Cortex of kidney (tissue), 1 donor: ENCODE measurements around the gene PPP2R3B.

Experiments
- DNase-seq: peaks from one replicate; lab custom pipeline; 2025; lab: John Stamatoyannopoulos, UW

PPP2R3B gene

GRCh38 chrX:370963-371745 lies 15.6 kb downstream of the PPP2R3B start:
- no peak for DNase-seq

DNA sequence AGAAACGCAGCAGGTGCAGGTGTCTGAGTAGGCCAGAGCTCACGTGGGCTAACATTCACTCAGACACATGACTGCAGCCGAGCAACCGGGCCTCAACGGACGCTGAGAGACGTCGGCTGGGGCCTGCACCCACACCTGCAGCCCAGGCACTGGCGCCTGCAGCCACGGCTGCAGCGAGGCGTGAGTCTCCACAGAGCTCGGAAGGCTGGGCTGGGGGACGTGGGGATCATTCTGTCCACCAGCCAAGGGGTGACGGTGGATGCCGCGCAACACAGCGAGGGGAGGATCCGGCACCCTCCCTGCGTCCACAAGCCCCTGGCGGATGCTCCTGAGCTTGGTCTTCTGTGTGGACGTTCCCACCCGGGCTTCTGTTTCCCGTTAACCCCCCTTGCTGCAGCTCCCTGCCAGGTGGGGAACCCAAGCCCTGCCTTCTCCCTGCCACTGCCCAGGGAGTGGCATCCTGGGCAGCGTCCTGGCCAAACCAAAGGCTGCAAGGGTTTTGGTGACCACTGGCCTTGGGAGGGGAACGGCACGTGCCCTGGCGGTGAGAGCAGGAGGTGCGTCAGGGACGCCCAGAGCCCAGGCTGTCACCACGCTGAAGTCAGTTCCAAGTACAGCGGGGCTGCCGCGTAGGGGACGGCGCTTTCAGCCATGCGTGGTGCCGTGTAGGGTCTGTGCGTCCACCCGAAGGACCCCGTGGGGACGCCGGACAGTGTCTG lies 16.3 kb downstream of the PPP2R3B start:
- no peak for DNase-seq

GRCh38 chrX:369563-370101 lies 17.1 kb downstream of the PPP2R3B start:
- DNase-seq = no peak

- DNase-seq = no peak
These were observed 17.7 kb downstream of the PPP2R3B start for GRCh38 chrX:368811-369562.

GRCh38 chrX:367866-368265 lies 18.8 kb downstream of the PPP2R3B start:
- DNase-seq = no peak

DNA sequence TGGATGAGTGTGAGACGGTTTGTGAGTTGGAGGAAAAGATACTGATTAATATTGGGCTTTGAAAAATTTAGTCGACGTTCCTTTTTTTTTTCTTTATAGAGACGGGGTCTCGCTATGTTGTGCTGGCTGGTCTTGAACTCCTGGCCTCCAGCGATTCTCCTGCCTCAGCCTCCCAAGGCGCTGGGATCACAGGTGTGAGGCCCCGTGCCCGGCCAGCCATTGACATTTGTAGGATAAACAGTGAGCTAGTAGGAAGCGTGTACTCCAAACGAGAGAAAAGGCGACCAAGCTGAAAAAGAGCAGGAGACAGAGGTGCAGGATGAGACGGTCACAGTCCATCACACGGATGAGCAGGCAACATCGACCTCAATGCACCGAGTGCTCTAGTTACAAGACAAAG lies 19.4 kb downstream of the PPP2R3B start:
- no peak for DNase-seq

GRCh38 chrX:363621-364375 lies 22.9 kb downstream of the PPP2R3B start:
- no peak for DNase-seq

DNA sequence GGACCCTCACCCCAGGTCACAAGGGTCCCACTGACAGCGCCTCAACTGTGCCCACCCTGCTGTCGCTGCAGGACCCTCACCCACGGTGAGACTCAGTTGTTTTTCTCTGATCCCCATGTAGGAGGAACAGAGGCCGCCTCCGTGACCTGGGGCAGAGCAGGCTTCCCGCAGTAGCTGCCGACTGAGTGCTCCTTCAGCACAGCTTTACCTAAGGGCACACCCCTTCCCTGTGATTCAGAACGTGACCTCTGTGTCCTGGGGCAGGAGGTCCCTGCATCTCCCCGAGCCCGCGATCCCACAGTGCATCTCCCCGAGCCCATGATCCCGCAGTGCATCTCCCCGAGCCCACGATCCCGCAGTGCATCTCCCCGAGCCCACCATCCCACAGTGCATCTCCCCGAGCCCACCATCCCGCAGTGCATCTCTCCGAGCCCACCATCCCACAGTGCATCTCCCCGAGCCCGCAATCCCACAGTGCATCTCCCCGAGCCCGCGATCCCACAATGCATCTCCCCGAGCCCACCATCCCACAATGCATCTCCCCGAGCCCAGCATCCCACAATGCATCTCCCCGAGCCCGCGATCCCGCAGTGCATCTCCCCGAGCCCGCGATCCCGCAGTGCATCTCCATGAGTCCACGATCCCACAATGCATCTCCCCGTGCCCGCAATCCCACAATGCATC lies 23.6 kb downstream of the PPP2R3B start:
- no peak for DNase-seq

GRCh38 chrX:362351-362750 lies 24.4 kb downstream of the PPP2R3B start:
- no peak for DNase-seq

DNA sequence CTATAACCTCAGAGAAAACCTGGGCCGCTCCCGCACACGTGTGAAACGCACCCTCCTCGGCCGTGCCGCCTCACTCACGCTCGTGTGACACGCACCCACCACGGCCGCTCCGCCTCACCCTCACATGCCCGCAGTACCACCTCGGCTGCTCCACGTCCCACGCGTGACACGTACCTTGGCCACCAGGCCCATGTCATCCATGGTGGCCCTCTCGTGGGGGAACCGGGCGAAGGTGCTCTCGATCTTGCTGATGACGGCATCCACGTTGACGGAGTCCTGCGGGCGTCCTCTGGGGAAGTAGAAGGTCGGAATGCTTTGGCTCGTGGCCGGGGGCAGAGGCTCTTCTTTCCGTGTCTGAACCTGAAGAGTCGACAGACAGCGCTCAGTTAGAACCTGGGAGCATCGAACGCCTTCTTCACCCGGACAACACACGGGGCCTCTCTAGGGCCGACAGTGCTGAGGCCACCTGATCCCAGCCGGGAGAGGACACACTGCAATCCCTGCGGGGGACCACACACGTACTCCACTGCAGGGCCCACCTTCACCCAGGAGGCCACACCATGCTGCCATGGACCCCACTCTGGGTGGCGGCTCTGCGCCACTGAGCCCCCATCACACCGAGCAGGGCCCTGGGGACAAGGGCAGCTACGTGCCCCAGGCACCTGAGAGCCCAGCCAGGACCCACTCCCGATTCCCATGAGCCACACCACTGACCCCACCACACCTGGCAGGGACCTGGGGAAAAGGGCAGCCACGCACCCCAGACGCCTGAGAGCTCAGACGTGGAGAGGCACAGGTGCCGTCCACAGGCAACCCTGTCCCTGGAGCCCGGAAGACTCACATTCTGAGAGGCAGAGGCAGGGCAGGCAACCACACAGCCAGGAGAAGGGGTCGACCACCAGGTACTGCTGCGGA lies 25.2 kb downstream of the PPP2R3B start:
- DNase-seq = no peak

- DNase-seq = no peak
These were observed 26.1 kb downstream of the PPP2R3B start for GRCh38 chrX:360496-361150.

DNA sequence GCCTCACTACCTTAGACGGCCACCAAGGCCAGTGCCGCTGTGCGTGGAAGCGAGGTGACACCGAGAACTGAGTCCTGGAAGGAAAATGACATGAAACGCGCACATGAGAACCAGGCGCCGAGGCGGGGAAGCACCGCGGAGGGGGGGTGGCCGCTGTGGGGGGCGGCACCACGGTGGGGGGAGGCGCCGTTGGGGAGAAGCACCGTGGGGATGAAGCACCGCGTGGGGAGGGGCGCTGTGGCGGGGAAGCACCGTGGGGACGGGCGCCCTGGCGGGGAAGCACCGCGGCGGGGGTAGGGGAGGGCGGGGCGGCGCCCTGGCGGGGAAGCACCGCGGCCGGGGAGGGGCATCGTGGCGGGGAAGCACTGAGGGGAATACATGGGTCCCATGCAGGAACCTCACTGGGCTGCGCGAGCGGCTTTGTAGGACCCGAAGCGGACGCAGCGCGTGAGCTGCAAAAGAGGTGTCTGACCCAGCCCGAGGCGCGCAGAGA lies 28.0 kb downstream of the PPP2R3B start:
- no peak for DNase-seq

DNA sequence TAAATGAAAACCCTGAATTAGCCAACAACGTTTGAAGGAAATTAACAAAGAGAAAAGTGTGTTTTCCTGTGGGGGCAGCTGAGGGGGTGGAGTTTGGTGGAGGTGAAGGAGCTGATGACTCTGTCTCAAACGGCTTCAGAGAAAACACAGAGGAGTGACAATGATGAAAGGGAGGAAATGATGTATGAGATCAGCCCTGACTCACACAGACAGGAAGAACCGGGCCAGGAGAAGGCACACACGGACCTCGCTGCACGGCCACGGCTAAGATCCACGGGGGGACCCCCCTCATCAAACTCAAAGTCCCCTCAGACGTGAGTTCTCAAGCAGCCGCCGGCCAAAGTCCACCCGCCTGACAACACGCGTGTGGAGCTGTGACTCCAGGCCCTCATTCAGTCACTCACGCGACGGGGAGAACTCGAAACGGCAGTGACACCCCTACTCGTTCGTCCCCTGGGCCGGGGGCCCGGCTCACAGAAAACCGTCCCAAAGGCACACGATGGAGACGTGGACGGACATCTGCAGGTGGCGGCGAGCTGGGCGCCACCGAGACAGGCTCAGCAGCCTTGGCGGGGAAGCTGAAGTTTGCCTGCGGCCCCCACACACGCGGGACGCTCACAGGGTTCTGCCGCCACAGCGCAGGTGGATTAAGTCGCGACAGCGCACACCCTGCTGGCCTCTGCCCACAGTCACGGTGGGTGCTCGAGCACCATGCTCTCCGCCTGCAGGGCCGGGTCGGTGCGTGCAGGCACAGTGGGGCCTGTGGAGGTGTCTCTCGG lies 28.8 kb downstream of the PPP2R3B start:
- DNase-seq = no peak

- no peak for DNase-seq
These were observed 29.5 kb downstream of the PPP2R3B start for GRCh38 chrX:357035-357692.

DNA sequence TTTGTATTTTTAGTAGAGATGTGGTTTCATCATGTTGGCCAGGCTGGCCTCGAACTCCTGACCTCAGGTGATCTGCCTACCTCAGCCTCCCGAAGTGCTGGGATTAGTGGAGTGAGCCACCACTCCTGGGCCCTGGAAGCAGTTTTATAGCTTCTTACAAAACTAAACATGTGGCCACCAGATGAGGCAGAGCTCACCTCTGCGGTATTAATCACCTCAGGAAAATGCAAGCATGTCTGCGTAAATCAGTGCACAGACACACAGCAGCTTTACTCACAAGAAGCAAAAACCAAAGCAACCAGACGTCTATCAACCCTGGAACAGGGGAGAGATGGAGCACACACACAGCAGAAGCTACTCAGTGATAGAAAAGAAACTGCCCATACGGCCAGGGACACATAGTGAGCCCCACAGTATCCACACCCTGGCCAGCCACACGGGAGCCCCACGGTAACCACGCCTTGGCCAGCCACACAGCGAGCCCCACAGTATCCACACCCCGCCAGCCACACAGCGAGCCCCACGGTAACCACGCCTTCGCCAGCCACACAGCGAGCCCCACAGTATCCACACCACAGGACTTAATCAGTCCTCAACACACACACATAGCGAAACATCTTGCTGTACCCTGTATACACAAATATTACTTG lies 30.2 kb downstream of the PPP2R3B start:
- no peak for DNase-seq

DNA sequence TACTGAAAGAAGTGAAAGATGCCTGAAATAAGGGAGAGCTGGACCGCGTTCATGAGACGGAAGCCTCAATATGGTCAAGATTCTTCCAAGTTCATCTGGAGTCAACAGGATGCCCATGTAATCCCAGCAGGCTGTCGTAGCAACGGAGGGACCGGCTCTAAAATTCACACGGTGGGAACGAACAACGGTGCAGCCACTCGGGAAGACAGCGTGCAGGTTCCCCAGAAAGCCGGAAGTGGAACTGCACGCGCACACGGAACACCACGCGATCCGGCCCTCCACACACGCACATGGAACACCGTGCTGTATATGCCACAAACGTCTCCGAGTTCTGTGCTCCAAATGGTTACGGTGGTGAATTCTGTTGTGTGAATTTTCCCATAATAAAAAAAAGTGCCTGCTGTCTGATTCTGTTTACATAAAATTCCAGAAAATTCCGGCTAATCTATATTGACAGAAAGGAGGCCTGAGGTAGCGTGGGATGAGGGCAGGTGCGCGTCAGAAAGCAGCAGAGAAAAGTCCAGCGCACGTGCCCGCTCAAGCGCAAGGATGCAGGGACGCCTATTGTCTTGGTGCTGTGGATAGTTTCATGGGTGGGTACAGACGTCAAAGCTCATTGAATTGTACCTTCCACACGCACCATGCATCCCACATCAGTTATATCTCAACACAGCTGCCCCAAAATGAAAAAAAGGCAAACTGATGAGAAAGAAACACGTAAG lies 31.2 kb downstream of the PPP2R3B start:
- no peak for DNase-seq
